PC-3 (cell line): Measurements from ENCODE around the gene DBT.
"Not testable (repeated sequence)": the region's sequence is repeated elsewhere in the genome, so short reads cannot be mapped to it uniquely, and the experiment has no call there.

Source experiments
- EZH2 ChIP-seq: fragments of 300-600 bp; sonication (generic); IDR thresholded peaks from one replicate; pipeline ENCODE4 v1.6.1; 2017; ENCODE audit warnings: antibody characterized with exemption, mild to moderate bottlenecking, low read length; ENCODE audit not compliant: unreplicated experiment
- EZH2phosphoT487 ChIP-seq: fragments of 300-600 bp; sonication (generic); IDR thresholded peaks from 2 replicates; pipeline ENCODE4 v1.6.1; 2018; ENCODE audit warnings: mild to moderate bottlenecking, antibody characterized with exemption, low read length, borderline replicate concordance
- TF ChIP-seq, protein P1 (sequence below): fragments of 300-600 bp; sonication (generic); conservative IDR thresholded peaks from 2 replicates; pipeline ENCODE4 v1.5.1; 2017; ENCODE audit warnings: antibody characterized with exemption, low read depth, mild to moderate bottlenecking, low read length

DNA sequence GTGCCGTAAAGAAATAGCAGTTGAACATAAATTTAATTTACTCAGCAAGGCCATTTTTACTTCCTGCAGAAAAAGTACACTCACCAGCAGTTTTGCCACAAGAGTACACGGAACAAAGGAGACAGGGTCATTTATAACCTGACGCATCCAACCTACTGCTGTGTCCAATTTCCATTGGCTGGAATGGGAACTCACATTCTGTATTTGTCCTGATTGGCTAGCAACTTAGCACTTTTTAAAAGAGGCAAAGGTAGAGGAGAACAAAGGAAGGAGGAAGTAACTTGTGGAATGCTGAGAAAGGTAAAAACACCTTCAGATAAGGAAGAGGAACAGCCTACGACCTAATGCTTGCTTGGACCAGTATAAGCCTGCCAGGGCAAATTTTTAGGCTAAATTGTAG, 16.1 kb downstream of the DBT start:
- TF ChIP-seq, protein P1, sequence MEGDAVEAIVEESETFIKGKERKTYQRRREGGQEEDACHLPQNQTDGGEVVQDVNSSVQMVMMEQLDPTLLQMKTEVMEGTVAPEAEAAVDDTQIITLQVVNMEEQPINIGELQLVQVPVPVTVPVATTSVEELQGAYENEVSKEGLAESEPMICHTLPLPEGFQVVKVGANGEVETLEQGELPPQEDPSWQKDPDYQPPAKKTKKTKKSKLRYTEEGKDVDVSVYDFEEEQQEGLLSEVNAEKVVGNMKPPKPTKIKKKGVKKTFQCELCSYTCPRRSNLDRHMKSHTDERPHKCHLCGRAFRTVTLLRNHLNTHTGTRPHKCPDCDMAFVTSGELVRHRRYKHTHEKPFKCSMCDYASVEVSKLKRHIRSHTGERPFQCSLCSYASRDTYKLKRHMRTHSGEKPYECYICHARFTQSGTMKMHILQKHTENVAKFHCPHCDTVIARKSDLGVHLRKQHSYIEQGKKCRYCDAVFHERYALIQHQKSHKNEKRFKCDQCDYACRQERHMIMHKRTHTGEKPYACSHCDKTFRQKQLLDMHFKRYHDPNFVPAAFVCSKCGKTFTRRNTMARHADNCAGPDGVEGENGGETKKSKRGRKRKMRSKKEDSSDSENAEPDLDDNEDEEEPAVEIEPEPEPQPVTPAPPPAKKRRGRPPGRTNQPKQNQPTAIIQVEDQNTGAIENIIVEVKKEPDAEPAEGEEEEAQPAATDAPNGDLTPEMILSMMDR, result not testable (repeated sequence)
- TF ChIP-seq EZH2phosphoT487, EZH2: not testable (repeated sequence)
